Measurements from ENCODE around the gene CSTPP1. TPM values are rescaled to one million over a fixed set of nuclear protein-coding genes. Genes with fewer than 3 reads are reported as not detected.

Gene CSTPP1
- total RNA-seq, 6 experiments from 2014 or later: 3.3 to 7.5 (median 4.6) TPM

GRCh38 chr11:47136327-47136726, 199.8 kb downstream of the CSTPP1 start:
- 64% methylated on average over 3 of the region's 3 CpGs for WGBS (ENCODE audit: insufficient coverage, low coverage, low lambda C conversion rate, missing lambda C conversion rate)
- no peak for DNase-seq
- Histone ChIP-seq H3K27me3 (no peaks in the 10 kb centered on the region), H3K4me1 (no peaks in the 10 kb centered on the region), H3K36me3 (no peaks in the 10 kb centered on the region), H3K27ac (no peak overlapping the region), H3K4me3 (no peak overlapping the region), H3K9me3 (no peaks in the 10 kb centered on the region)
- ATAC-seq: no peak
- TF ChIP-seq POLR2A (IDR thresholded peaks at IDR 0.05): no peak
- intact Hi-C loops (cut with DNase I): no loop called here

- DNase-seq (no peak), ATAC-seq (no peak)
- Histone ChIP-seq H3K27ac (no peak overlapping the region), H3K9me3 (no peaks in the 10 kb centered on the region), H3K27me3 (no peaks in the 10 kb centered on the region), H3K36me3 (no peaks in the 10 kb centered on the region), H3K4me1 (no peaks in the 10 kb centered on the region), H3K4me3 (no peak overlapping the region)
- TF ChIP-seq CTCF (IDR thresholded peaks at IDR 0.05): no peak
- no peak for TF ChIP-seq POLR2A (IDR thresholded peaks at IDR 0.05)
- intact Hi-C loops (cut with DNase I): no loop called here
- 86% methylated on average over 3 of the region's 3 CpGs for WGBS (ENCODE audit: insufficient coverage, low coverage, low lambda C conversion rate, missing lambda C conversion rate)
These were observed 200.4 kb downstream of the CSTPP1 start for GRCh38 chr11:47136921-47137320.

GRCh38 chr11:47137476-47137875, 200.9 kb downstream of the CSTPP1 start:
- 92% methylated on average over 2 of the region's 2 CpGs for WGBS (ENCODE audit: insufficient coverage, low coverage, low lambda C conversion rate, missing lambda C conversion rate)
- no peaks in the 10 kb centered on the region for H3K9me3 ChIP-seq
- no peaks in the 10 kb centered on the region for H3K36me3 ChIP-seq
- ATAC-seq (no peak), DNase-seq (no peak)
- intact Hi-C loops (cut with DNase I): no loop called here
- no peak for TF ChIP-seq POLR2A (IDR thresholded peaks at IDR 0.05)
- TF ChIP-seq CTCF (IDR thresholded peaks at IDR 0.05): no peak
- no peaks in the 10 kb centered on the region for H3K27me3 ChIP-seq
- no peaks in the 10 kb centered on the region for H3K4me1 ChIP-seq
- no peak overlapping the region for H3K4me3 ChIP-seq
- H3K27ac ChIP-seq: no peak overlapping the region

GRCh38 chr11:47139878-47140277, 203.3 kb downstream of the CSTPP1 start:
- no peak for ATAC-seq

GRCh38 chr11:47143322-47143721, 206.8 kb downstream of the CSTPP1 start:
- no peaks in the 10 kb centered on the region for H3K9me3 ChIP-seq
- intact Hi-C loops (cut with DNase I): loop anchor here in 1 of 2 donors (10.0 kb wide), 1 partner anchor 61 kb away; no protein-coding TSS in a partner anchor
- H3K4me3 ChIP-seq: no peak overlapping the region
- no peak overlapping the region for H3K27ac ChIP-seq
- WGBS (ENCODE audit: insufficient coverage, low coverage, low lambda C conversion rate, missing lambda C conversion rate): 100% methylated on average over 1 of the region's 3 CpGs
- H3K27me3 ChIP-seq: no peaks in the 10 kb centered on the region
- TF ChIP-seq CTCF (IDR thresholded peaks at IDR 0.05) (no peak), POLR2A (IDR thresholded peaks at IDR 0.05) (no peak)
- no peaks in the 10 kb centered on the region for H3K4me1 ChIP-seq
- DNase-seq (no peak), ATAC-seq (peak; percentile 24 to 41 (median 38))
- no peaks in the 10 kb centered on the region for H3K36me3 ChIP-seq

More at GRCh38 chr11:47139878-47140277, 203.3 kb downstream of the CSTPP1 start:
- no peak for DNase-seq
- TF ChIP-seq POLR2A (IDR thresholded peaks at IDR 0.05) (no peak), CTCF (IDR thresholded peaks at IDR 0.05) (no peak)
- H3K36me3 ChIP-seq: no peaks in the 10 kb centered on the region
- H3K9me3 ChIP-seq: no peaks in the 10 kb centered on the region
- no peak overlapping the region for H3K27ac ChIP-seq
- no peaks in the 10 kb centered on the region for H3K27me3 ChIP-seq
- no peak overlapping the region for H3K4me3 ChIP-seq
- intact Hi-C loops (cut with DNase I): loop anchor here in 1 of 2 donors (10.0 kb wide), 1 partner anchor 65 kb away; no protein-coding TSS in a partner anchor
- H3K4me1 ChIP-seq: no peaks in the 10 kb centered on the region
- WGBS (ENCODE audit: insufficient coverage, low coverage, low lambda C conversion rate, missing lambda C conversion rate): 72% methylated on average over 3 of the region's 4 CpGs

Measured in right lobe of liver (tissue), 6 donors.